ENCODE data around the gene CCDC141.

The CCDC141 gene

DNA sequence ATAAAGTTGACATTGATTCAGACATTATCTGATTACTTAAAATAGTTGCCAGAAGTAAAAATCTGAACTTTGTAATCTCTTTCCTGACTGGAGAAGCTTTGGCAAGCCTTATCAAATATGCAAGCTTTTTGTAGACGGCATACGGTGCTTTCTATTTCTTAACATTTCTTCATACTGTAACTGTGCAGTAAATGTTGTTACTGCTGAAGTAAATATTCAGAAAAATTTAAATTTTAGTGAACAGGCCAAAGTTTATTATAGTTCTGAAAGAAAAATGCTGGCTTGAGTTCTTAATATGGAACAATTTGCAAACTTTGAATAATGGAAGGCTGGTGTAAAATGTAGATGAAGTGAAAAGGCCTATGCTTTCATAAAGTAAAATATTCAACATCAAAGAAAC, 244.5 kb downstream of the CCDC141 start:
- DNase-seq (ENCODE audit: low read depth, low spot score), result no peak
- ChIA-PET CTCF (interaction anchor here (1.0 to 2.1 kb wide), 2 partner anchors 10 to 23 kb away, joined by 3 to 11 read pairs; no protein-coding TSS in a partner anchor), POLR2A (no interaction called here)
- no peak overlapping the region for H3K4me3 ChIP-seq (ENCODE audit: low read depth, low read length)
- TF ChIP-seq, protein P1, sequence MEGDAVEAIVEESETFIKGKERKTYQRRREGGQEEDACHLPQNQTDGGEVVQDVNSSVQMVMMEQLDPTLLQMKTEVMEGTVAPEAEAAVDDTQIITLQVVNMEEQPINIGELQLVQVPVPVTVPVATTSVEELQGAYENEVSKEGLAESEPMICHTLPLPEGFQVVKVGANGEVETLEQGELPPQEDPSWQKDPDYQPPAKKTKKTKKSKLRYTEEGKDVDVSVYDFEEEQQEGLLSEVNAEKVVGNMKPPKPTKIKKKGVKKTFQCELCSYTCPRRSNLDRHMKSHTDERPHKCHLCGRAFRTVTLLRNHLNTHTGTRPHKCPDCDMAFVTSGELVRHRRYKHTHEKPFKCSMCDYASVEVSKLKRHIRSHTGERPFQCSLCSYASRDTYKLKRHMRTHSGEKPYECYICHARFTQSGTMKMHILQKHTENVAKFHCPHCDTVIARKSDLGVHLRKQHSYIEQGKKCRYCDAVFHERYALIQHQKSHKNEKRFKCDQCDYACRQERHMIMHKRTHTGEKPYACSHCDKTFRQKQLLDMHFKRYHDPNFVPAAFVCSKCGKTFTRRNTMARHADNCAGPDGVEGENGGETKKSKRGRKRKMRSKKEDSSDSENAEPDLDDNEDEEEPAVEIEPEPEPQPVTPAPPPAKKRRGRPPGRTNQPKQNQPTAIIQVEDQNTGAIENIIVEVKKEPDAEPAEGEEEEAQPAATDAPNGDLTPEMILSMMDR (IDR thresholded peaks at IDR 0.05; ENCODE audit: insufficient read depth, low read length, missing control alignments), result no peak

DNA sequence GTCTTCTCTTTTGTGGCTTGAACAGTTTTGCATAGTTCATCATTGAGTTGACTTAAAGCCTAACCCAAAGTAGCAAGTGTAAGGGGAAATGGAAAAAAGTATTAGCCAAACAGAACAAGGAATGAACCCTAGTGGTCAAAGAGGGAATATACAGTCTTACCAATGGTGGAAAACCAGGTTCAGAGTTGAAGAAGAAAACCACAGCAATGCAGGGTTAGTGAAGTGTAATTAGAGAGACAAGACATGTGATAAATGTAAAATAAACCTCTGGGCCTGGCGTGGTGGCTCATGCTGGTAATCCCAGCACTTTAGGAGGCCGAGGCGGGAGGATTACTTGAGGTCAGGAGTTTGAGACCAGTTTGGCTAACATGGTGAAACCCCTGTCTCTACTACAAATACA, 245.1 kb downstream of the CCDC141 start:
- TF ChIP-seq, protein P1 (IDR thresholded peaks at IDR 0.05; ENCODE audit: insufficient read depth, low read length, missing control alignments), result peak; percentile 44
- ChIA-PET POLR2A (no interaction called here), CTCF (interaction anchor here (1.2 to 2.1 kb wide), 2 partner anchors 9 to 15 kb away, joined by 3 to 11 read pairs; no protein-coding TSS in a partner anchor)
- no peak for DNase-seq (ENCODE audit: low read depth, low spot score)
- no peak overlapping the region for H3K4me3 ChIP-seq (ENCODE audit: low read depth, low read length)

DNA sequence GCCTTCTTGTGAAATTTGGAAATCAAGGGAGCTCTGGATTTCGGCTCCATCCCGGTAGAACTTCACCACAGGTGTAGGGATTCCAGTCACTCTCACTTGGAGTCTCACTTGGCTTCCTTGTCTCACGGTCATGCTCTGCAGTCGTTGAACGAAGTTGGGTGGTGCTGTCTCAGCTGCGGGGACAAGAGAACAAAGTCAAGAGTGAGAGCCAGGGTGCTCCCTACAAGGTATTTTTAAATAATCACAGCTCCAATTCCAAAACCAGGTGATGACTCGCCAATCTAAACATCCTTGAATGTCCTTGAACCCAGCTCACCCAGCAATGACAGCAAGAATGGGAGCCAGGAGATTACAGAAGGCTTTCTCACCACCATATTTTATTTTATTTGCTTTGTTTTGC, 249.4 kb downstream of the CCDC141 start:
- CTCF ChIA-PET, result no interaction called here
- POLR2A ChIA-PET, result no interaction called here
- no peak for DNase-seq (ENCODE audit: low read depth, low spot score)
- TF ChIP-seq, protein P1 (IDR thresholded peaks at IDR 0.05; ENCODE audit: insufficient read depth, low read length, missing control alignments), result no peak
- no peak overlapping the region for H3K4me3 ChIP-seq (ENCODE audit: low read depth, low read length)

DNA sequence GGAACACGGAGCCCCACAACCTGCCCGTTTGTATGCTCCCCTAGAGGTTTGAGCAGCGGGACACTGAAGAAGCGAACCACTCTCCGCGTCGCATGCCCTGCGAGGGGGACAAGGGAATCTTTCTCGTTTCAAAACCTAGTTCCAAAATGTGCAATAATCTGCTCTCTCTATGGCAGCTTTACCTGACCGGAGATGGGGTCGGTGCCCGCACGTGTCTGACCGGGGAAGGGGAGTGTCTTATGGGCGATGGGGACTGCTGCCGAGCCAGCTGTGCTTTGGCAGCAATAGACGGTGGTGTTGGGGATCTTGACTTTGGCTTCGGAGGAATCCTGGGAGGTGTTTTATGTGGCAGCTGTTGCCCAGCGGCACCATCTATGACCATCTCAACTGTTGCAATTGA, 250.6 kb downstream of the CCDC141 start:
- POLR2A ChIA-PET, result no interaction called here
- TF ChIP-seq, protein P1 (IDR thresholded peaks at IDR 0.05; ENCODE audit: insufficient read depth, low read length, missing control alignments), result no peak
- H3K4me3 ChIP-seq (ENCODE audit: low read depth, low read length), result no peak overlapping the region
- DNase-seq (ENCODE audit: low read depth, low spot score), result no peak
- CTCF ChIA-PET, result no interaction called here

DNA sequence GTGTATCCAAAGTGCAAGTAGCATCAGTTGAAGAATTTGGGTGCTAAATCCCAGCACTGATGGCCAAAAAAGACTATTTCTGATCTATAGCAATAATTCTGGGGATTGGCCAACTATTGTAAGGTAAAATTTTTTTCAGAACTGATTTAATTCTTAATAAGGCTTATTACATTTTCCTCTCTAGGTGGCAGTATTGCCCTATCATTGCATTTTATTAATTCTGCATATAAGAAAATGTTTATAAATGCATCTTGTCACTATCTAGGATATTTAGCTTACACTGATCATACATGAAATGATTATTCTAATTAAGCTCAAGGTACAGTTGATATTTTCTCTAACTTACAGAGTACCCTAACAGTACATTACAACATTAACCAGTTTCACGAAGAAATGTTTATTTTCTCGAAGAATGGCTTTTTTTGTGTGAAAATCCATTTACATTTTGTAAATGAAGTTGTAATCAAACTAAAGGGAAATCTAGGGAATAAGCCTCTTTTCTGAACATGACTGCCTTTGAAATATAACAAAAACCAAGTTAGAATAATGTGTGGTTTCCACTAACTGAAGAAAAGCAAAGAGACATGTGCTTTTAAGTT, 253.8 kb downstream of the CCDC141 start:
- ChIA-PET CTCF (interaction anchor here (0.7 to 3.5 kb wide), 12 partner anchors 11 to 608 kb away, joined by 3 to 20 read pairs (median 4); partner anchors contain the start of gene TTN), POLR2A (no interaction called here)
- peak; percentile 5 for DNase-seq (ENCODE audit: low read depth, low spot score)
- H3K4me3 ChIP-seq (ENCODE audit: low read depth, low read length), result no peak overlapping the region
- TF ChIP-seq, protein P1 (IDR thresholded peaks at IDR 0.05; ENCODE audit: insufficient read depth, low read length, missing control alignments), result peak; percentile 27

DNA sequence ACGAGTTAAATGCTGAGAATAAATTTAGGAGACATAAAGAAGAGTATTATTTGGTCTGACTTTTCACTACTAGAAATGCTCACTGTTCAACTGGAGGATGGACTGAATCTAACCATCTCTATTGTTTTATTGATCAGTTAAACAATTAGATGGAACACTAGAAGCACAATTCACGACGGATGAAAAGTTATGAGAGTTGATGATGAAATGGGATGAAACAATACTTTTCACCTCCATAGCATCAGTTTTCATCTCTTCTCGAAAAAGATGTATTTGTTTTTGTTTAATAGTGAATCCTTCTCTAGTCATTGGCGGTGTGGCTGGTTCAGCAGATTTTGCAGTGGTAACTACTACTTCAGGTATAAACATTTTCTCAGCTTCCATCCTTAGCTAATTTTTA, 262.0 kb downstream of the CCDC141 start:
- TF ChIP-seq, protein P1 (IDR thresholded peaks at IDR 0.05; ENCODE audit: insufficient read depth, low read length, missing control alignments), result no peak
- no peak for DNase-seq (ENCODE audit: low read depth, low spot score)
- POLR2A ChIA-PET, result no interaction called here
- no peak overlapping the region for H3K4me3 ChIP-seq (ENCODE audit: low read depth, low read length)
- CTCF ChIA-PET, result no interaction called here
